GM12891 (cell line): ENCODE measurements around the gene HOXB3.

ENCODE experiments used
- POLR2A ChIP-seq: IDR thresholded peaks from 2 replicates; pipeline ENCODE4 v1.6.1; 2011; ENCODE audit warnings: low read depth, low read length, control low read depth
- POLR2AphosphoS5 ChIP-seq: IDR thresholded peaks from 2 replicates; pipeline ENCODE4 v1.6.1; 2011; ENCODE audit warnings: low read depth, low read length, control low read depth
- POU2F2 ChIP-seq: IDR thresholded peaks from 2 replicates; pipeline ENCODE4 v1.6.1; 2011; ENCODE audit warnings: low read depth, mild to moderate bottlenecking, control low read depth, low read length, moderate library complexity
- TAF1 ChIP-seq: IDR thresholded peaks from 2 replicates; pipeline ENCODE4 v1.6.1; 2011; ENCODE audit warnings: low read depth, low read length, control low read depth

DNA sequence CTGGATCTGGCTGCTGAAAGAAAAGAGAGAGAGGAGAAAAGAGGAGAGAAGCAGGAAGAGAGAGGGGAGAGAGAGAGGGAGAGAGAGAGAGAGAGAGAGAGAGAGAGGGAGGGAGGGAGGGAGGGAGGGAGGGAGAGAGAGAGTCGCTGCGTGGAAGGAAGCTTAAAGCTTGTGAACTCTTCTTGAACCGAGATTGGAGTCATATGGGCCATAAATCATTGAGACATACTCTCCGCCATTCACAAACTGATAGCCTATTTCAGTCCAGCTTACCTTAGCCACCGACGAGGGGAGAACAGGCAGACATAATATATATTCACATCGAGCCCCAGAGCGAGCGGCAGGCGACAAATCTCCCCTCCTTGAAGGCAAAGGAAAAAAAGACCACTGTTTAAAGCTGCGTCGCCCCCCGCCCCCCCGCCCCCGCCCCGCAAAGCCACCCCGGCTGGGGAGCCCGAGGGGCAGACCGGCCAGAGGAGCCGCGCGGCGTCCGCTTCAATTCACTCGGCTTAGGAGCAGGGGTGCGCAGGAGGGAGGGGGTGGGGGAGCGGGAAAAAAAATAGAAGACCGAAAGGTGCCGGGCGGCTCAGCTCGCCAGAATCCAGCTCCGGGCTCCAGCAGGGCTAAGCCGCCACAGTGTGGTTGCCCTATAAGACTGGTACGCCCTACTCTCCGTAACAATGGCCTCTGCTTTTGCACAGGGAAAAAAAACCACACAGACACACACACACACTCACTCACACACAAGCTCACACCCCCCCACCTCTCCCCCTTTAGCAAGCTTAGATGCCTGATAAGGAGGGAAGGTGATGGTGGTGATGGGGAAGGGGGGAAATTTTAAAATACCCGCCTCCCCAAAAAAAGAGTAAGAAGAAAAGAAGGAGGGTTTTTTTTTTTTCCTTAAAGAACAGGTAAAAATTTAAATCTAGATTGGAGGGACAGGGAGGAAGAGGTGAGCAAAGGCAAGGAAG is 34.5 kb downstream of the HOXB3 start:
- TF ChIP-seq POLR2A: no peak
- TF ChIP-seq POU2F2: no peak
- no peak for TF ChIP-seq POLR2AphosphoS5
- TF ChIP-seq TAF1: no peak
